Measurements from ENCODE around the gene SKP1. TPM values are rescaled to one million over a fixed set of nuclear protein-coding genes. Genes with fewer than 3 reads are reported as not detected.

The SKP1 gene
- total and polyA plus RNA-seq, 12 donors: 65.2 to 675 (median 483) TPM

- no peak for TF ChIP-seq CTCF (IDR thresholded peaks at IDR 0.05)
- intact Hi-C loops (cut with DNase I): loop anchor here in 1 of 10 donors (5.0 kb wide), 1 partner anchor 96 kb away; no protein-coding TSS in a partner anchor
- no peaks in the 10 kb centered on the region for H3K27me3 ChIP-seq
- peaks cover 9 to 40% (median 23%) of the 10 kb centered on the region in 9 donors for H3K4me1 ChIP-seq
- peaks cover 0 to 82% (median 10%) of the 10 kb centered on the region in 9 donors for H3K36me3 ChIP-seq
- peak overlapping the region in 6 of 10 donors; percentile 11 to 52 (median 30) for H3K27ac ChIP-seq
- no peak for DNase-seq
- H3K4me3 ChIP-seq: no peak overlapping the region
- no peaks in the 10 kb centered on the region for H3K9me3 ChIP-seq
- peak in 1 of 8 donors; percentile 6 for ATAC-seq
- 86 to 100% methylated on average over 3 of the region's 3 CpGs for WGBS, 2 donors
Measured at GRCh38 chr5:134138416-134139376, 38.1 kb downstream of the SKP1 start.

GRCh38 chr5:134136771-134137170 is 40.0 kb downstream of the SKP1 start:
- Histone ChIP-seq H3K9me3 (no peaks in the 10 kb centered on the region), H3K4me3 (no peak overlapping the region), H3K27me3 (no peaks in the 10 kb centered on the region), H3K36me3 (peaks cover 0 to 64% (median 10%) of the 10 kb centered on the region in 9 donors), H3K27ac (no peak overlapping the region), H3K4me1 (peaks cover 9 to 44% (median 23%) of the 10 kb centered on the region in 9 donors)
- intact Hi-C loops (cut with DNase I): loop anchor here in 1 of 10 donors (5.0 kb wide), 1 partner anchor 94 kb away; no protein-coding TSS in a partner anchor
- 78 to 81% methylated on average over 7 of the region's 7 CpGs for WGBS, 2 donors
- DNase-seq (no peak), ATAC-seq (no peak)
- TF ChIP-seq CTCF (IDR thresholded peaks at IDR 0.05): no peak

GRCh38 chr5:134136221-134136631 is 40.5 kb downstream of the SKP1 start:
- TF ChIP-seq CTCF (IDR thresholded peaks at IDR 0.05): no peak
- no peak overlapping the region for H3K4me3 ChIP-seq
- peaks cover 9 to 46% (median 23%) of the 10 kb centered on the region in 9 donors for H3K4me1 ChIP-seq
- H3K27me3 ChIP-seq: no peaks in the 10 kb centered on the region
- intact Hi-C loops (cut with DNase I): loop anchor here in 1 of 10 donors (5.0 kb wide), 1 partner anchor 94 kb away; no protein-coding TSS in a partner anchor
- 66 to 76% methylated on average over 2 of the region's 2 CpGs for WGBS, 2 donors
- H3K36me3 ChIP-seq: peaks cover 0 to 62% (median 10%) of the 10 kb centered on the region in 9 donors
- no peak overlapping the region for H3K27ac ChIP-seq
- DNase-seq (no peak), ATAC-seq (no peak)
- no peaks in the 10 kb centered on the region for H3K9me3 ChIP-seq

GRCh38 chr5:134135091-134135655 is 41.6 kb downstream of the SKP1 start:
- Histone ChIP-seq H3K4me1 (peaks cover 9 to 46% (median 19%) of the 10 kb centered on the region in 9 donors), H3K27me3 (no peaks in the 10 kb centered on the region), H3K4me3 (no peak overlapping the region), H3K9me3 (no peaks in the 10 kb centered on the region), H3K27ac (no peak overlapping the region), H3K36me3 (peaks cover 0 to 61% (median 10%) of the 10 kb centered on the region in 9 donors)
- ATAC-seq (no peak), DNase-seq (no peak)
- intact Hi-C loops (cut with DNase I): loop anchor here in 1 of 10 donors (5.0 kb wide), 1 partner anchor 93 kb away; no protein-coding TSS in a partner anchor
- no peak for TF ChIP-seq CTCF (IDR thresholded peaks at IDR 0.05)
- whole genome bisulfite sequencing, 2 donors: 96% methylated on average over 7 of the region's 7 CpGs
